Right lobe of liver (tissue), 4 donors: ENCODE data around the gene KCNQ1.

Experiments
- CTCF ChIP-seq, 4 donors: fragments of 200-600 bp in 3 of 4; fragments of 450-650 bp in 1 of 4; IDR thresholded peaks; one replicate each; pipeline versions ENCODE4 v1.5.1 to v1.8.0; 2016 to 2022; ENCODE audit warnings: antibody characterized with exemption in 4 of 4, mild to moderate bottlenecking in 2 of 4
- POLR2A ChIP-seq: fragments of 450-650 bp; IDR thresholded peaks from one replicate; pipeline ENCODE4 v1.6.1; 2017; ENCODE audit warnings: antibody characterized with exemption, mild to moderate bottlenecking
- donor health status: DM: no; HTN: no; CAD: no.
- donor health status: DM: no; HTN: no; CAD: no.
- donor health status: DM: no; HTN: yes; CAD: no.

- TF ChIP-seq POLR2A, result no peak
- TF ChIP-seq CTCF (IDR thresholded peaks at IDR 0.05), result no peak
Measured at GRCh38 chr11:2474059-2474901, 29.5 kb downstream of the KCNQ1 start.
